C4-2B (cell line): ENCODE measurements around the gene LRRC71.

Experiments
- CTCF ChIP-seq: fragments of 450-650 bp; conservative IDR thresholded peaks from 2 replicates; pipeline ENCODE4 v1.5.1; 2017; ENCODE audit warnings: mild to moderate bottlenecking
- ZFX ChIP-seq: fragments of 450-650 bp; IDR thresholded peaks from 2 replicates; pipeline ENCODE4 v1.6.1; 2017

DNA sequence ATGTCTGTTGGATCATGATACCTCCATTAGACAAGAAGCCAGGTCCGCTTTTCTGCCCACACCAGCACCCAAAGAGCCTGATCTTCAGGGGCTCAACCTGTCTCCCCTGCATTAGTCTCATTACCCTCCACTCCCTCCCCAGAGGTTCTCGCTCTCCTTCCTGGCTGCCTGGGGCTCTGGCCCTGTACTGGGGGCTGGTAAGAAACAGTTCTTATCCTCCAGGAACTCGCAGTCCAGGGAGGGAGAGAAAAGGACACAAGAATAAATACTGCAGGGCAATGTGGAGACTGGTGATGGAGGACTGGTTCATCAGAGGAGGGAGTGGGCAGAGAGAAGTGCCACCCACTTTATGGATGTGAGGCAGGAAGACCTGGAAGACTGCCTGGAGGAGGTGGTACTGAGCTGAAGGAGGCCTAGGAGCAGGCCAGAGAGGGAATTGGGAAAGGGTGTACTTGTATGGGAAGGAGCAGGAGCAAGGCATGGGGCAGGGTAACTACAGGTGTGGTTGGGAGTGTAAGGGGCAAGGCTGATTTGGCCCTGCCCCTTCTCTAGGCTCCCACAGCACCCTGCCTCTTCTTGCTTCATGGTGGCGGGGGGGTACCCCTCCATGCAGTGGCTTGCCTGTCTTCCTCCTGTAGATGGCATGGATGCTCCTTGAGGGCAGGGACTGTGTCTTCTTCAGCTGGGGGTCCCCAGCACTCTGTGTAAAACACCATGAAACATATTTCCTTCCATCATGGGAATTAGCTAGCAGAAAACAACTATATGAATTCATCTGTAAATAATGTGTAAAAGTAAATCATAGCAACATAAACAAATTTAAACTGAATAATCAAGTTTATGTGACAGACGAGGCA is 5.0 kb downstream of the LRRC71 start:
- TF ChIP-seq CTCF, result no peak
- no peak for TF ChIP-seq ZFX
